ENCODE measurements around the gene TMEM108. TPM values are rescaled to one million over a fixed set of nuclear protein-coding genes. Genes with fewer than 3 reads are reported as not detected.

Gene TMEM108
- total RNA-seq, 4 donors from 2014 or later, result 2.6 to 9.2 (median 4.6) TPM

- TF ChIP-seq POLR2A (IDR thresholded peaks at IDR 0.05), result no peak
- no peak for TF ChIP-seq CTCF (IDR thresholded peaks at IDR 0.05)
- WGBS, 2 donors, result 87 to 95% methylated on average over 2 of the region's 2 CpGs
- DNase-seq, result no peak
Measured at GRCh38 chr3:133408366-133408765, 370.2 kb downstream of the TMEM108 start.

GRCh38 chr3:133408961-133409360 is 370.8 kb downstream of the TMEM108 start:
- 50 to 62% methylated on average over 2 of the region's 2 CpGs for WGBS, 2 donors
- Histone ChIP-seq H3K36me3 (no peaks in the 10 kb centered on the region), H3K27ac (no peak overlapping the region), H3K9me3 (no peaks in the 10 kb centered on the region), H3K4me3 (replicated peaks in 1 of 3) (no peak overlapping the region), H3K27me3 (no peaks in the 10 kb centered on the region), H3K4me1 (no peaks in the 10 kb centered on the region)
- no peak for TF ChIP-seq POLR2A (IDR thresholded peaks at IDR 0.05)
- TF ChIP-seq CTCF (IDR thresholded peaks at IDR 0.05), result no peak
- intact Hi-C loops (cut with DNase I), result no loop called here
- no peak for DNase-seq

More at GRCh38 chr3:133408366-133408765, 370.2 kb downstream of the TMEM108 start:
- H3K4me3 ChIP-seq (replicated peaks in 1 of 3), result no peak overlapping the region
- H3K9me3 ChIP-seq, result no peaks in the 10 kb centered on the region
- intact Hi-C loops (cut with DNase I), result no loop called here
- H3K27me3 ChIP-seq, result no peaks in the 10 kb centered on the region
- H3K4me1 ChIP-seq, result no peaks in the 10 kb centered on the region
- H3K27ac ChIP-seq, result no peak overlapping the region
- no peaks in the 10 kb centered on the region for H3K36me3 ChIP-seq

- DNase-seq, result no peak
- Histone ChIP-seq H3K4me3 (replicated peaks in 1 of 3) (no peak overlapping the region), H3K4me1 (no peaks in the 10 kb centered on the region), H3K27me3 (no peaks in the 10 kb centered on the region), H3K36me3 (no peaks in the 10 kb centered on the region), H3K9me3 (no peaks in the 10 kb centered on the region), H3K27ac (no peak overlapping the region)
- intact Hi-C loops (cut with DNase I), result no loop called here
- no peak for TF ChIP-seq POLR2A (IDR thresholded peaks at IDR 0.05)
- no peak for TF ChIP-seq CTCF (IDR thresholded peaks at IDR 0.05)
- 75 to 89% methylated on average over 17 of the region's 17 CpGs for WGBS, 2 donors
Measured at GRCh38 chr3:133410191-133410892, 372.2 kb downstream of the TMEM108 start.

GRCh38 chr3:133412183-133413132 is 374.3 kb downstream of the TMEM108 start:
- intact Hi-C loops (cut with DNase I), result no loop called here
- no peaks in the 10 kb centered on the region for H3K9me3 ChIP-seq
- H3K27ac ChIP-seq, result no peak overlapping the region
- WGBS, 2 donors, result 80 to 82% methylated on average over 24 to 26 of the region's 26 CpGs
- no peaks in the 10 kb centered on the region for H3K27me3 ChIP-seq
- no peak overlapping the region for H3K4me3 ChIP-seq (replicated peaks in 1 of 3)
- no peaks in the 10 kb centered on the region for H3K36me3 ChIP-seq
- no peak for TF ChIP-seq POLR2A (IDR thresholded peaks at IDR 0.05)
- TF ChIP-seq CTCF (IDR thresholded peaks at IDR 0.05), result no peak
- no peak for DNase-seq
- no peaks in the 10 kb centered on the region for H3K4me1 ChIP-seq

All from thyroid gland (tissue), 4 donors.